ENCODE data around the gene PPP2R5B. TPM values are rescaled to one million over a fixed set of nuclear protein-coding genes. Genes with fewer than 3 reads are reported as not detected.

PPP2R5B gene
- total and polyA plus RNA-seq, 9 of the 15 experiments (the other 6 are each of a cell fraction or from before 2014, with no cell fraction given) = 0.10 to 7.8 (median 3.3) TPM

DNA sequence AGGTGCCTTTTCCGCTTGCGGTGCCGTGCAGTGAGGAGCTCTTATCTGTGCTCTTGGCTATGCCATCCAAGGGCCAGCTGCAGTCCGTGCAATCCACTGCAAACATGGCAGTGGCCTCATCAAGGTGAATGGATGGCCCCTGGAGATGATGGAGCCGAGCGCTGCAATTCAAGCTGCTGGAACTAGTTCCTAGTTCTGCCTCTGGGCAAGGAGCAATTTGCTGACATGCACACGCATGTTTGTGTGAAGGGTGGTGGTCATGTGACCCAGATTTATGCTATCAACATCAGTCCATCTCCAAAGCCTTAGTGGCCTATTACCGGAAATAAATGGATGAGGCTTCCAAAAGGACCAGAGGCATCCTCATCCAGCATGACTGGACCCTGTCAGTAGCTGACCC lies 43.0 kb upstream of the PPP2R5B start (continued):
- TF ChIP-seq, protein P1, sequence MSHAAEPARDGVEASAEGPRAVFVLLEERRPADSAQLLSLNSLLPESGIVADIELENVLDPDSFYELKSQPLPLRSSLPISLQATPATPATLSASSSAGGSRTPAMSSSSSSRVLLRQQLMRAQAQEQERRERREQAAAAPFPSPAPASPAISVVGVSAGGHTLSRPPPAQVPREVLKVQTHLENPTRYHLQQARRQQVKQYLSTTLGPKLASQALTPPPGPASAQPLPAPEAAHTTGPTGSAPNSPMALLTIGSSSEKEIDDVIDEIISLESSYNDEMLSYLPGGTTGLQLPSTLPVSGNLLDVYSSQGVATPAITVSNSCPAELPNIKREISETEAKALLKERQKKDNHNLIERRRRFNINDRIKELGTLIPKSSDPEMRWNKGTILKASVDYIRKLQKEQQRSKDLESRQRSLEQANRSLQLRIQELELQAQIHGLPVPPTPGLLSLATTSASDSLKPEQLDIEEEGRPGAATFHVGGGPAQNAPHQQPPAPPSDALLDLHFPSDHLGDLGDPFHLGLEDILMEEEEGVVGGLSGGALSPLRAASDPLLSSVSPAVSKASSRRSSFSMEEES (CRISPR knock-in tag; IDR thresholded peaks at IDR 0.05) = peak; percentile 96

DNA sequence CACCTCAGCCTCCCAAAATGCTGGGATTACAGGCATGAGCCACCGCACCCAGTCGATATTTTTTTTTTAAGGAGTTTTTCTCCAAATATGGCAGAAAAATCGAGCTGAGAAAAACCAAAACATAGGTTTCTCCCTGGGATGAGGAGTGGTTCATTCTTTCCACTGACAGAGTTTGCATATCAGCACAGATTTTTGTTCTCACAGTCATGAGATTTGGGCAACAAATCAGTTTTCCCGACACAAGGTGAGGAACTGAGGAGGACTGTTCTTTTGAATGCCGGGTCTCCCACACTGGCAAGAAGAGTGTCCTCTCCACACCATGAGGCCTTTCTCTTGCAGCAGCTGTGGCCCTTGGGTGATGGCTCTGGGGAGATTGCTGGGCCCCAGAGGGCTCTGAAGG lies 42.2 kb upstream of the PPP2R5B start:
- Histone ChIP-seq H3K27me3 (ENCODE audit: control insufficient read depth in 2 of 2, insufficient read depth in 2 of 2, low read length in 2 of 2) (no peaks in the 10 kb centered on the region), H3K4me2 (ENCODE audit: insufficient read depth, low read length) (no peak overlapping the region)
- in situ Hi-C loops (cut with MboI) = no loop called here

More for the DNA sequence above, 42.2 kb upstream of the PPP2R5B start:
- Histone ChIP-seq H3K9me1 (ENCODE audit: control insufficient read depth, insufficient read depth, low read length) (no peaks in the 10 kb centered on the region), H3K9ac (ENCODE audit: insufficient read depth in 1 of 2, low read depth in 2 of 2, low read length in 2 of 2) (no peak overlapping the region), H3K36me3 (ENCODE audit: control insufficient read depth, insufficient read depth, low read length) (no peaks in the 10 kb centered on the region), H3K4me1 (replicated peaks in 1 of 2; ENCODE audit: control insufficient read depth in 2 of 2, insufficient read depth in 2 of 2, low read length in 2 of 2) (peaks cover 25 to 60% of the 10 kb centered on the region in 2 experiments), H3K9me3 (replicated peaks; ENCODE audit: control insufficient read depth, insufficient read depth, low read depth, low read length) (no peaks in the 10 kb centered on the region), H4K20me1 (replicated peaks; ENCODE audit: control insufficient read depth, insufficient read depth, low read length) (no peaks in the 10 kb centered on the region; the same call in 1 of the 2 replicates), H3K4me3 (no peak overlapping the region), H2AFZ (ENCODE audit: low read depth, low read length) (no peak overlapping the region), H3K79me2 (ENCODE audit: control insufficient read depth, insufficient read depth, low read length) (peaks cover 23% of the 10 kb centered on the region), H3K27ac (ENCODE audit: extremely low read depth, low read depth, low read length) (no peak overlapping the region)
- intact Hi-C loops (cut with micrococcal nuclease) = loop anchor here (10.0 kb wide), 1 partner anchor 233 kb away; the partner anchor contains the start of genes TM7SF2 and ZNHIT2
- TF ChIP-seq RCOR1 (IDR thresholded peaks at IDR 0.05; ENCODE audit: borderline replicate concordance in 1 of 2, low read depth in 2 of 2, low read length in 2 of 2) = 0 out of 4 replicates have a peak, but pooled peaks of 1 of the 2 experiments have one; percentile 14
- peak; percentile 53 to 67; a peak in 3 of 4 replicates for TF ChIP-seq KDM1A (IDR thresholded peaks at IDR 0.05)
- TF ChIP-seq PTTG1 (tag; IDR thresholded peaks at IDR 0.05; ENCODE audit: low read depth) = no peak
- ATAC-seq (no peak), DNase-seq (ENCODE audit: extremely low read depth in 1 of 4, low spot score in 3 of 4) (no peak), FAIRE-seq (no peak)
- BruUV-seq (replicated peaks) = no TSS peak
- WGBS (ENCODE audit: insufficient coverage, low coverage, missing lambda C conversion rate) = 55% methylated on average over 5 of the region's 5 CpGs
- POLR2A ChIA-PET = interaction anchor here (0.6 to 1.6 kb wide), 3 partner anchors 23 to 432 kb away, joined by 3 to 5 read pairs (median 3); no protein-coding TSS in a partner anchor
- CTCF ChIA-PET (ENCODE audit: low intra/inter-chr PET ratio) = no interaction called here
